Gastroesophageal sphincter (tissue), 4 donors: ENCODE results near the gene LMTK3. TPM values are rescaled to one million over a fixed set of nuclear protein-coding genes. Genes with fewer than 3 reads are reported as not detected.
A peak's percentile ranks its signal among the peaks of the same experiment; 100 is the strongest.

Source experiments
- ATAC-seq: fragments of 150-250 bp; one replicate; pipeline ENCODE4 v1.9.1; 2016; ENCODE audit warnings: mild to moderate bottlenecking, moderate library complexity
- H3K27ac ChIP-seq, 4 donors: fragments of 200-600 bp; sonication (generic) in 3 of 4; 1 replicate in 3 of 4; 2 replicates in 1 of 4; pipeline ENCODE4 v1.5.1; 2016 to 2019
- H3K27me3 ChIP-seq: fragments of 200-600 bp; sonication (generic); one replicate; pipeline ENCODE4 v1.5.1; 2019
- H3K36me3 ChIP-seq, 2 donors: fragments of 200-600 bp; sonication (generic); one replicate each; pipeline ENCODE4 v1.5.1; 2019; ENCODE audit warnings: control low read depth in 1 of 2
- H3K4me1 ChIP-seq, 3 donors: fragments of 200-600 bp; sonication (generic); 1 replicate in 2 of 3; 2 replicates in 1 of 3; pipeline ENCODE4 v1.5.1; 2016 to 2019; ENCODE audit warnings: control low read depth in 2 of 3
- H3K4me3 ChIP-seq, 2 donors: fragments of 200-600 bp; sonication (generic); one replicate each; pipeline ENCODE4 v1.5.1; 2019; ENCODE audit warnings: mild to moderate bottlenecking in 1 of 2, moderate library complexity in 1 of 2
- H3K9me3 ChIP-seq, 3 donors: fragments of 200-600 bp; sonication (generic); one replicate each; pipeline ENCODE4 v1.5.1; 2017 to 2019; ENCODE audit warnings: control low read depth in 2 of 3
- CTCF ChIP-seq, 4 experiments: fragments of 200-600 bp in 2 of 4; fragments of 450-650 bp in 2 of 4; sonication (generic) in 1 of 4; IDR thresholded peaks; one replicate each; pipeline ENCODE4 v1.5.1; 2017 to 2019; ENCODE audit warnings: antibody characterized with exemption in 4 of 4, mild to moderate bottlenecking in 2 of 4, moderate library complexity in 2 of 4
- EP300 ChIP-seq: sonication (generic); formaldehyde crosslinking; IDR thresholded peaks from one replicate; pipeline ENCODE4 v1.6.1; 2017; ENCODE audit warnings: antibody characterized with exemption, mild to moderate bottlenecking
- POLR2A ChIP-seq, 2 donors: fragments of 450-650 bp; IDR thresholded peaks; one replicate each; pipeline ENCODE4 v1.6.1; 2017; ENCODE audit warnings: antibody characterized with exemption in 2 of 2, mild to moderate bottlenecking in 2 of 2, moderate library complexity in 1 of 2
- POLR2AphosphoS5 ChIP-seq: sonication (generic); formaldehyde crosslinking; IDR thresholded peaks from one replicate; pipeline ENCODE4 v1.6.1; 2017; ENCODE audit warnings: antibody characterized with exemption
- WGBS, 2 donors: methylation state at CpG; one replicate each; pipeline ENCODE4 v1.1.5; 2018; ENCODE audit warnings: low coverage in 1 of 2; 5-methylcytosine and 5-hydroxymethylcytosine counted together
- total RNA-seq, 4 donors: library from RNA; depleted of rRNA; stranded (reverse); fragments of >200 nt; gene quantifications; one replicate each; pipeline ENCODE4 v1.1.0, GENCODE V29; 2016

Gene LMTK3
- total RNA-seq, 4 donors from 2014 or later, result 0.13 to 1.2 (median 0.30) TPM

GRCh38 chr19:48470856-48471255 lies 40.8 kb downstream of the LMTK3 start:
- Histone ChIP-seq H3K4me3 (no peak overlapping the region), H3K27ac (no peak overlapping the region), H3K4me1 (peaks cover 0 to 37% (median 11%) of the 10 kb centered on the region in 3 donors), H3K9me3 (no peaks in the 10 kb centered on the region), H3K36me3 (peaks cover 0 to 58% of the 10 kb centered on the region in 2 donors), H3K27me3 (no peaks in the 10 kb centered on the region)
- no peak for TF ChIP-seq POLR2A (IDR thresholded peaks at IDR 0.05)
- TF ChIP-seq POLR2AphosphoS5, result no peak
- TF ChIP-seq EP300, result no peak
- TF ChIP-seq CTCF (IDR thresholded peaks at IDR 0.05), result no peak
- WGBS, 2 donors, result 81 to 83% methylated on average over 4 to 6 of the region's 10 CpGs
- ATAC-seq, result no peak

GRCh38 chr19:48469934-48470680 lies 41.5 kb downstream of the LMTK3 start:
- Histone ChIP-seq H3K4me3 (peak overlapping the region; percentile 93 to 98), H3K36me3 (peaks cover 0 to 50% of the 10 kb centered on the region in 2 donors), H3K27ac (peak overlapping the region; percentile 91 to 99 (median 96)), H3K27me3 (no peaks in the 10 kb centered on the region), H3K9me3 (no peaks in the 10 kb centered on the region), H3K4me1 (peaks cover 0 to 37% (median 11%) of the 10 kb centered on the region in 3 donors)
- TF ChIP-seq POLR2AphosphoS5 (no peak), POLR2A (IDR thresholded peaks at IDR 0.05) (no peak), CTCF (IDR thresholded peaks at IDR 0.05) (no peak)
- 14 to 25% methylated on average over 2 to 6 of the region's 20 CpGs for WGBS, 2 donors
- no peak for ATAC-seq

- WGBS, 2 donors, result no CpG with 5 or more reads among the region's 66 CpGs
- no peaks in the 10 kb centered on the region for H3K27me3 ChIP-seq
- peak within 1 kb of the TSS; percentile 93 to 98 for H3K4me3 ChIP-seq
- H3K4me1 ChIP-seq, result peaks cover 0 to 37% (median 11%) of the 10 kb centered on the region in 3 donors
- H3K9me3 ChIP-seq, result no peaks in the 10 kb centered on the region
- peaks cover 0 to 43% of the 10 kb centered on the region in 2 donors for H3K36me3 ChIP-seq
- TF ChIP-seq EP300 (no peak), CTCF (IDR thresholded peaks at IDR 0.05) (peak in 1 of 4 experiments; percentile 16), POLR2A (IDR thresholded peaks at IDR 0.05) (peak; percentile 92 to 94), POLR2AphosphoS5 (peak; percentile 87)
- peak; percentile 67 for ATAC-seq
- peak within 1 kb of the TSS; percentile 91 to 99 (median 96) for H3K27ac ChIP-seq
Observed at GRCh38 chr19:48469289-48469881, 42.2 kb downstream of the LMTK3 start, which contains the start of gene CYTH2. Gene CYTH2, plus strand, starts transcription at chr19:48469369. Its CDS starts 139 bp downstream, at chr19:48469508.

GRCh38 chr19:48468772-48469288 lies 42.8 kb downstream of the LMTK3 start:
- 0% methylated on average over 8 of the region's 36 CpGs for WGBS, 2 donors
- peak overlapping the region; percentile 91 to 99 (median 96) for H3K27ac ChIP-seq
- ATAC-seq, result peak; percentile 97

More at GRCh38 chr19:48468772-48469288, 42.8 kb downstream of the LMTK3 start:
- H3K4me1 ChIP-seq, result peaks cover 0 to 37% (median 11%) of the 10 kb centered on the region in 3 donors
- H3K27me3 ChIP-seq, result no peaks in the 10 kb centered on the region
- H3K9me3 ChIP-seq, result no peaks in the 10 kb centered on the region
- TF ChIP-seq POLR2A (IDR thresholded peaks at IDR 0.05), result no peak
- no peak for TF ChIP-seq EP300
- no peak for TF ChIP-seq CTCF (IDR thresholded peaks at IDR 0.05)
- no peak for TF ChIP-seq POLR2AphosphoS5
- H3K4me3 ChIP-seq, result peak overlapping the region; percentile 93 to 98
- peaks cover 0 to 37% of the 10 kb centered on the region in 2 donors for H3K36me3 ChIP-seq
